NB4 (cell line): ENCODE results near the gene PARP1.

ENCODE experiments used
- CTCF ChIP-seq: IDR thresholded peaks from one replicate; pipeline ENCODE4 v1.5.1; 2012; ENCODE audit warnings: low read depth, low read length
- MYC ChIP-seq: IDR thresholded peaks from 2 replicates; pipeline ENCODE4 v1.6.1; 2011; ENCODE audit warnings: low read depth, low read length
- POLR2A ChIP-seq: IDR thresholded peaks from 2 replicates; pipeline ENCODE4 v1.6.1; 2011; ENCODE audit warnings: mild to moderate bottlenecking; ENCODE audit not compliant: insufficient read length; ENCODE audit errors: extremely low read depth
- TF ChIP-seq, protein P1 (sequence below): IDR thresholded peaks from 2 replicates; pipeline ENCODE4 v1.6.1; 2011; ENCODE audit warnings: low read depth, low read length

GRCh38 chr1:226378071-226378470 lies 29.8 kb downstream of the PARP1 start:
- TF ChIP-seq CTCF = no peak
- no peak for TF ChIP-seq MYC
- TF ChIP-seq, protein P1, sequence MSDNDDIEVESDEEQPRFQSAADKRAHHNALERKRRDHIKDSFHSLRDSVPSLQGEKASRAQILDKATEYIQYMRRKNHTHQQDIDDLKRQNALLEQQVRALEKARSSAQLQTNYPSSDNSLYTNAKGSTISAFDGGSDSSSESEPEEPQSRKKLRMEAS = no peak
- TF ChIP-seq POLR2A = no peak
